K562 (cell line): Measurements from ENCODE around the gene CNFN. TPM values are rescaled to one million over a fixed set of nuclear protein-coding genes. Genes with fewer than 3 reads are reported as not detected.
A peak's percentile ranks its signal among the peaks of the same experiment; 100 is the strongest.

Experiments
- CXXC5 ChIP-seq: fragments of 250-450 bp; sonication (Bioruptor Pico); IDR thresholded peaks from 2 replicates; pipeline ENCODE4 v1.8.0; 2022; ENCODE audit warnings: inconsistent platforms, mild to moderate bottlenecking, moderate library complexity
- MAX ChIP-seq: sonication (generic); formaldehyde crosslinking; IDR thresholded peaks from 2 replicates; pipeline ENCODE4 v1.9.0; 2022; ENCODE audit warnings: mild to moderate bottlenecking, missing genetic modification reagents
- MLX ChIP-seq, 2 experiments: fragments of 450-650 bp in 1 of 2; sonication (generic) in 1 of 2; formaldehyde crosslinking; conservative IDR thresholded peaks; 2 replicates each; pipeline versions ENCODE4 v1.4.0 to v1.8.1; 2020 to 2022; ENCODE audit warnings: mild to moderate bottlenecking in 1 of 2, missing genetic modification reagents in 1 of 2
- MTA3 ChIP-seq: fragments of 450-650 bp; formaldehyde crosslinking; IDR thresholded peaks from 2 replicates; pipeline ENCODE4 v1.6.1; 2017; ENCODE audit warnings: mild to moderate bottlenecking, borderline replicate concordance
- MYC ChIP-seq, 2 experiments: fragments of 250-450 bp in 1 of 2; sonication (Bioruptor Pico) in 1 of 2; IDR thresholded peaks; 2 replicates each; pipeline versions ENCODE4 v1.5.1 to v1.6.1; 2012 to 2021; ENCODE audit warnings: low read depth in 2 of 2, borderline replicate concordance in 1 of 2, improper control_type of control experiment in 1 of 2, low read length in 1 of 2, mild to moderate bottlenecking in 1 of 2, moderate library complexity in 1 of 2
- NCOA6 ChIP-seq: fragments of 450-650 bp; IDR thresholded peaks from 2 replicates; pipeline ENCODE4 v1.6.1; 2017; ENCODE audit warnings: mild to moderate bottlenecking
- PHF8 ChIP-seq: fragments of 200-600 bp; sonication (generic); IDR thresholded peaks from 2 replicates; pipeline ENCODE4 v1.6.1; 2012; ENCODE audit warnings: mixed run types, mild to moderate bottlenecking, inconsistent platforms, low read length, moderate library complexity, borderline replicate concordance
- SMARCA4 ChIP-seq: fragments of 450-650 bp; IDR thresholded peaks from 2 replicates; pipeline ENCODE4 v1.6.1; 2016
- VEZF1 ChIP-seq: fragments of 200-800 bp; sonication (Bioruptor generic); IDR thresholded peaks from 2 replicates; pipeline ENCODE4 v1.6.1; 2017; ENCODE audit warnings: missing genetic modification characterization, missing compliant biosample characterization
- ZBTB40 ChIP-seq, 2 experiments: fragments of 450-650 bp in 1 of 2; sonication (generic) in 1 of 2; formaldehyde crosslinking in 1 of 2; IDR thresholded peaks; 2 replicates each; pipeline versions ENCODE4 v1.7.1 to v1.9.0; 2016 to 2022; ENCODE audit warnings: inconsistent platforms in 1 of 2, mild to moderate bottlenecking in 1 of 2, missing genetic modification reagents in 1 of 2
- ZNF740 ChIP-seq, 3 experiments: fragments of 200-800 bp in 1 of 3; sonication (Bioruptor generic) in 1 of 3; sonication (generic) in 1 of 3; formaldehyde crosslinking in 1 of 3; IDR thresholded peaks; 2 replicates each; pipeline versions ENCODE4 v1.6.1 to v1.8.0; 2016 to 2022; ENCODE audit warnings: mild to moderate bottlenecking in 2 of 3, missing compliant biosample characterization in 2 of 3, missing genetic modification characterization in 2 of 3, missing genetic modification reagents in 1 of 3
- polyA plus RNA-seq, 8 experiments: library from polyadenylated mRNA; depleted of rRNA in 4 of 8; stranded (reverse) in 5 of 8; unstranded in 3 of 8; fragments of >200 nt; fragmentation: Nextera tagmentation in 2 of 8; fragmentation: Illumina TruSeq in 1 of 8; extraction: Ambion mirVana in 2 of 8; extraction: Trizol in 1 of 8; gene quantifications; 2 replicates each; pipeline versions ENCODE4 v1.2.1 to v1.2.3, GENCODE V29; 2011 to 2014; ENCODE audit warnings: inconsistent platforms in 1 of 8, missing spikeins in 1 of 8
- total RNA-seq, 7 experiments: library from RNA; depleted of rRNA in 6 of 7; stranded (reverse); fragments of >200 nt in 6 of 7; fragmentation: Illumina TruSeq in 2 of 7; extraction: Trizol in 2 of 7; gene quantifications; 2 replicates each; pipeline versions ENCODE4 v1.2.1 to v1.2.3, GENCODE V29; 2011 to 2021; ENCODE audit warnings: low replicate concordance in 1 of 7

The CNFN gene
- total and polyA plus RNA-seq, 9 of the 15 experiments (the other 6 are each of a cell fraction or from before 2014, with no cell fraction given) = 0.18 to 0.52 (median 0.27) TPM; not detected in 5

- TF ChIP-seq ZBTB40 (IDR thresholded peaks at IDR 0.05) (0 out of 2 replicates have a peak, but pooled peaks have one; percentile 31), ZBTB40 (CRISPR knock-in tag; IDR thresholded peaks at IDR 0.05) (no peak), ZNF740 (CRISPR knock-in tag; IDR thresholded peaks at IDR 0.05) (no peak), ZNF740 (tag; IDR thresholded peaks at IDR 0.05) (peak in 1 of 2 experiments; percentile 47; a peak in 2 of 4 replicates), CXXC5 (CRISPR knock-in tag) (peak; percentile 59; the same call in 1 of the 2 replicates), MTA3 (peak; percentile 59; the same call in 1 of the 2 replicates), SMARCA4 (no peak), VEZF1 (CRISPR knock-in tag) (peak; percentile 42; the same call in 1 of the 2 replicates), PHF8 (peak; percentile 22; the same call in 1 of the 2 replicates), MYC (IDR thresholded peaks at IDR 0.05; ENCODE audit: low read depth, low read length) (0 out of 2 replicates have a peak, but pooled peaks have one; percentile 10), MYC (CRISPR knock-in tag; IDR thresholded peaks at IDR 0.05; ENCODE audit: borderline replicate concordance, low read depth) (no peak), NCOA6 (peak; percentile 95), MAX (peak; percentile 42; the same call in 1 of the 2 replicates), MLX (CRISPR knock-in tag; conservative IDR thresholded peaks at IDR 0.05) (no peak)
Observed at GRCh38 chr19:42386974-42387707, 3.0 kb downstream of the CNFN start (continued).
